ENCODE measurements around the gene MED16.

DNA sequence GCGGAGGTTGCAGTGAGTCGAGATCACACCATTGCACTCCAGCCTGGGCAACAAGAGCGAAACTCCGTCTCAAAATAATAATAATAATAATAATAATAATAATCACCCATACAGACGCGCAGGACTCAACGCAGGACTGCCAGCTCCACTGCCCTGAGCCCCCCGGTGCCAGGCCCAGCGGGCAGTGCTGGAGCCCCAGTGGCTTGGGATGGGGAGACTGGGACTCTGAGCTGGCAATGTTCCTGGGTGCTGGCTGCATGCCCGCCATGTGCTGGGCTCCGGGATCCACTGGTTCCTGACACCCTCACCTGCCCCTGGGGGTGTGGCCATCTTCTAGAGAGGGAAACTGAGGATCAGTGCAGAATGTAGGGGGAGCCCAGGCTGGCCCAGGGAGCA, 65.7 kb downstream of the MED16 start:
- TF ChIP-seq CTCF (conservative IDR thresholded peaks at IDR 0.05; ENCODE audit: low read depth, low read length) (no peak), POLR2A (IDR thresholded peaks at IDR 0.05; ENCODE audit: low read depth, low read length) (no peak), RAD21 (IDR thresholded peaks at IDR 0.05; ENCODE audit: low read length) (no peak), CEBPB (IDR thresholded peaks at IDR 0.05; ENCODE audit: low read depth, low read length) (no peak), BHLHE40 (IDR thresholded peaks at IDR 0.05; ENCODE audit: low read depth, low read length) (no peak), MXI1 (IDR thresholded peaks at IDR 0.05; ENCODE audit: borderline replicate concordance, low read depth, low read length) (no peak), NFE2L2 (IDR thresholded peaks at IDR 0.05; ENCODE audit: low read depth, low read length) (no peak), RCOR1 (IDR thresholded peaks at IDR 0.05; ENCODE audit: insufficient replicate concordance, low read length) (no peak)

Data from IMR-90 (cell line).